Measurements from ENCODE around the gene CRLF3.

CRLF3 gene

GRCh38 chr17:30793282-30793977, 31.1 kb downstream of the CRLF3 start:
- H3K36me3 ChIP-seq (replicated peaks; ENCODE audit: low read depth, low read length): peaks cover 44% of the 10 kb centered on the region
- no peaks in the 10 kb centered on the region for H3K27me3 ChIP-seq (ENCODE audit: low read depth, low read length)
- H4K20me1 ChIP-seq (ENCODE audit: insufficient read depth, low read length): no peaks in the 10 kb centered on the region
- H3K27ac ChIP-seq (ENCODE audit: low read length): no peak overlapping the region
- H3K4me3 ChIP-seq (ENCODE audit: low read length): no peak overlapping the region
- H3K9me3 ChIP-seq (ENCODE audit: insufficient read depth, low read length): no peaks in the 10 kb centered on the region
- no peaks in the 10 kb centered on the region for H3K4me1 ChIP-seq (ENCODE audit: low read length)
- H3K79me2 ChIP-seq (ENCODE audit: low read length): no peaks in the 10 kb centered on the region
- H3K9ac ChIP-seq (ENCODE audit: low read length): no peak overlapping the region
- no peak overlapping the region for H3K4me2 ChIP-seq (ENCODE audit: low read length)
- TF ChIP-seq EZH2phosphoT487 (IDR thresholded peaks at IDR 0.05; ENCODE audit: low read depth): no peak
- TF ChIP-seq CTCF (IDR thresholded peaks at IDR 0.05; ENCODE audit: low read depth, low read length): no peak
- H2AFZ ChIP-seq (ENCODE audit: low read depth, low read length): no peak overlapping the region

DNA sequence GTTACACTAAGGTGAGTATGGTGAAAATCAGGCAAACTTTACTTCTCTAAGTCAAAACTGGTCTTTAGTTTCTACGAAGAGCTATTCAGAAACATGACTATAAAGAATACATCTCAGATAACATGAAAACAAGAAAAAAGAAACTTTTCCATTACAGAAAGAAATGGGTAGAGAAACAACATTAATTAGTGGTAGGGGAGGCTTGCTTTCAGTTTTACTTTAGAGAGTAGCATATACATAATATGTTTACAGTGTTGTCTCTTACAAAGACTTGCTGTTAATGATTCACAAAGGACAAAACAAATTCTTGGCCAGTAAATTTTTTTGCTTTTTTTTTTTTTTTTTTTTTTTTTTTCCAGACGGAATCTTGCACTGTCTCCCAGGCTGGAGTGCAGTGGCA, 34.2 kb downstream of the CRLF3 start:
- no peak overlapping the region for H3K27ac ChIP-seq (ENCODE audit: low read length)
- no peaks in the 10 kb centered on the region for H4K20me1 ChIP-seq (ENCODE audit: insufficient read depth, low read length)
- H3K9ac ChIP-seq (ENCODE audit: low read length): no peak overlapping the region
- H3K27me3 ChIP-seq (ENCODE audit: low read depth, low read length): no peaks in the 10 kb centered on the region
- no peak overlapping the region for H2AFZ ChIP-seq (ENCODE audit: low read depth, low read length)
- H3K4me2 ChIP-seq (ENCODE audit: low read length): no peak overlapping the region
- no peaks in the 10 kb centered on the region for H3K79me2 ChIP-seq (ENCODE audit: low read length)
- TF ChIP-seq CTCF (IDR thresholded peaks at IDR 0.05; ENCODE audit: low read depth, low read length) (no peak), EZH2phosphoT487 (IDR thresholded peaks at IDR 0.05; ENCODE audit: low read depth) (no peak)
- peaks cover 49% of the 10 kb centered on the region for H3K36me3 ChIP-seq (replicated peaks; ENCODE audit: low read depth, low read length)
- no peak overlapping the region for H3K4me3 ChIP-seq (ENCODE audit: low read length)
- H3K4me1 ChIP-seq (ENCODE audit: low read length): no peaks in the 10 kb centered on the region
- no peaks in the 10 kb centered on the region for H3K9me3 ChIP-seq (ENCODE audit: insufficient read depth, low read length)

DNA sequence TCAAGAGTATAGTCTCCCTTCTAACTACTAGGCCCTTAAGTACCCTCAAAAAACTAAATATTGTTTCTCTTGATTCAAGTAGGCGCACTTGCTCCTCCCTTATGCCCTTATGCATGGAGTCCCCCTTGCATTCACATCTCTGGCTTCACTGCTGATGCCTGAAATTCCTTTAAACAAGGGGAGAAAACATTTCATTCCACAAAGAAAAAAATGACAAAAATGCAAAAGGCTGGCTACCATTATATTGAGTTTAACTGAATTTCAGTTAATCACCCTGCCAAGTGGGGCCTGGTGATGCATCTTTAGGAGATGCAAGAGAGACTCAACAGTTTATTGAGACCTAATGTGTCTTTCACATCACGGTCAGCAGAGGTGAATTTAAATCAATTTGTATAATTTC, 35.6 kb downstream of the CRLF3 start:
- Histone ChIP-seq H3K36me3 (replicated peaks; ENCODE audit: low read depth, low read length) (peaks cover 49% of the 10 kb centered on the region), H4K20me1 (ENCODE audit: insufficient read depth, low read length) (no peaks in the 10 kb centered on the region)
- TF ChIP-seq EZH2phosphoT487 (IDR thresholded peaks at IDR 0.05; ENCODE audit: low read depth): no peak
- TF ChIP-seq CTCF (IDR thresholded peaks at IDR 0.05; ENCODE audit: low read depth, low read length): no peak

GRCh38 chr17:30782206-30782605, 42.3 kb downstream of the CRLF3 start:
- Histone ChIP-seq H3K4me3 (ENCODE audit: low read length) (no peak overlapping the region), H3K9ac (ENCODE audit: low read length) (no peak overlapping the region), H3K4me1 (ENCODE audit: low read length) (no peaks in the 10 kb centered on the region), H3K79me2 (ENCODE audit: low read length) (no peaks in the 10 kb centered on the region), H3K27ac (ENCODE audit: low read length) (no peak overlapping the region), H3K9me3 (ENCODE audit: insufficient read depth, low read length) (no peaks in the 10 kb centered on the region), H2AFZ (ENCODE audit: low read depth, low read length) (no peak overlapping the region), H3K27me3 (ENCODE audit: low read depth, low read length) (no peaks in the 10 kb centered on the region), H3K4me2 (ENCODE audit: low read length) (no peak overlapping the region), H3K36me3 (replicated peaks; ENCODE audit: low read depth, low read length) (peaks cover 29% of the 10 kb centered on the region), H4K20me1 (ENCODE audit: insufficient read depth, low read length) (no peaks in the 10 kb centered on the region)
- no peak for TF ChIP-seq EZH2phosphoT487 (IDR thresholded peaks at IDR 0.05; ENCODE audit: low read depth)
- TF ChIP-seq CTCF (IDR thresholded peaks at IDR 0.05; ENCODE audit: low read depth, low read length): no peak

More for the DNA sequence above, 35.6 kb downstream of the CRLF3 start:
- H3K4me1 ChIP-seq (ENCODE audit: low read length): no peaks in the 10 kb centered on the region
- H3K9me3 ChIP-seq (ENCODE audit: insufficient read depth, low read length): no peaks in the 10 kb centered on the region
- no peaks in the 10 kb centered on the region for H3K27me3 ChIP-seq (ENCODE audit: low read depth, low read length)
- H3K4me2 ChIP-seq (ENCODE audit: low read length): no peak overlapping the region
- H3K79me2 ChIP-seq (ENCODE audit: low read length): no peaks in the 10 kb centered on the region
- no peak overlapping the region for H3K4me3 ChIP-seq (ENCODE audit: low read length)
- H3K27ac ChIP-seq (ENCODE audit: low read length): no peak overlapping the region
- no peak overlapping the region for H3K9ac ChIP-seq (ENCODE audit: low read length)
- no peak overlapping the region for H2AFZ ChIP-seq (ENCODE audit: low read depth, low read length)

Measured in OCI-LY3 (cell line).